HepG2 (cell line): ENCODE measurements around the gene FTCD. TPM values are rescaled to one million over a fixed set of nuclear protein-coding genes. Genes with fewer than 3 reads are reported as not detected.
A peak's percentile ranks its signal among the peaks of the same experiment; 100 is the strongest.

Source experiments
- AGO1 ChIP-seq: fragments of 200-400 bp; formaldehyde crosslinking; IDR thresholded peaks from 2 replicates; pipeline ENCODE4 v1.6.1; 2017; ENCODE audit warnings: mild to moderate bottlenecking, low read depth, low read length, moderate library complexity; ENCODE audit not compliant: poor library complexity, severe bottlenecking
- CEBPZ ChIP-seq: IDR thresholded peaks from 2 replicates; pipeline ENCODE4 v1.6.1; 2012; ENCODE audit warnings: low read length, improper control_type of control experiment
- GMEB2 ChIP-seq: IDR thresholded peaks from 2 replicates; pipeline ENCODE4 v1.6.1; 2016; ENCODE audit warnings: missing biosample characterization, missing genetic modification reagents, low read depth
- HES4 ChIP-seq: sonication (generic); formaldehyde crosslinking; IDR thresholded peaks from 2 replicates; pipeline ENCODE4 v1.9.0; 2021; ENCODE audit warnings: mild to moderate bottlenecking, missing genetic modification reagents, borderline replicate concordance
- HMGXB4 ChIP-seq, 2 experiments: sonication (generic) in 1 of 2; formaldehyde crosslinking in 1 of 2; IDR thresholded peaks; 2 replicates each; pipeline versions ENCODE4 v1.4.0 to v1.6.1; 2018 to 2020; ENCODE audit warnings: missing genetic modification reagents in 2 of 2, borderline replicate concordance in 1 of 2, low read depth in 1 of 2, mild to moderate bottlenecking in 1 of 2, missing biosample characterization in 1 of 2
- KDM3A ChIP-seq: IDR thresholded peaks from 2 replicates; pipeline ENCODE4 v1.6.1; 2018; ENCODE audit warnings: low read depth, missing compliant biosample characterization
- KLF9 ChIP-seq: IDR thresholded peaks from 2 replicates; pipeline ENCODE4 v1.6.1; 2016; ENCODE audit warnings: low read depth
- LCORL ChIP-seq, 2 experiments: fragments of 450-650 bp in 1 of 2; sonication (generic) in 1 of 2; formaldehyde crosslinking in 1 of 2; IDR thresholded peaks; 2 replicates each; pipeline versions ENCODE4 v1.5.0 to v1.6.1; 2017 to 2020; ENCODE audit warnings: antibody characterized with exemption in 1 of 2, missing genetic modification reagents in 1 of 2
- MEIS1 ChIP-seq: sonication (generic); formaldehyde crosslinking; IDR thresholded peaks from 2 replicates; pipeline ENCODE4 v1.9.0; 2021; ENCODE audit warnings: mild to moderate bottlenecking, missing genetic modification reagents, moderate library complexity, borderline replicate concordance
- NCOA1 ChIP-seq: sonication (generic); formaldehyde crosslinking; IDR thresholded peaks from 2 replicates; pipeline ENCODE4 v1.9.0; 2021; ENCODE audit warnings: missing genetic modification reagents
- PAX8 ChIP-seq: sonication (generic); formaldehyde crosslinking; IDR thresholded peaks from 2 replicates; pipeline ENCODE4 v1.8.0; 2022; ENCODE audit warnings: mild to moderate bottlenecking, missing genetic modification reagents, borderline replicate concordance
- RARA ChIP-seq: IDR thresholded peaks from 2 replicates; pipeline ENCODE4 v1.6.1; 2016; ENCODE audit warnings: missing genetic modification reagents, missing compliant biosample characterization
- TFE3 ChIP-seq: IDR thresholded peaks from 2 replicates; pipeline ENCODE4 v1.6.1; 2016
- ZNF121 ChIP-seq: sonication (generic); formaldehyde crosslinking; IDR thresholded peaks from 2 replicates; pipeline ENCODE4 v1.5.0; 2020; ENCODE audit warnings: mild to moderate bottlenecking, missing genetic modification reagents
- ZNF572 ChIP-seq: sonication (generic); formaldehyde crosslinking; IDR thresholded peaks from 2 replicates; pipeline ENCODE4 v1.5.1; 2020; ENCODE audit warnings: mild to moderate bottlenecking, missing genetic modification reagents
- ZNF800 ChIP-seq: sonication (generic); formaldehyde crosslinking; IDR thresholded peaks from 2 replicates; pipeline ENCODE4 v1.4.0; 2020; ENCODE audit warnings: missing genetic modification reagents
- polyA plus RNA-seq, 8 experiments: library from polyadenylated mRNA; depleted of rRNA in 3 of 8; stranded (reverse) in 7 of 8; unstranded in 1 of 8; fragments of >200 nt; fragmentation: Illumina TruSeq in 4 of 8; extraction: Trizol in 4 of 8; gene quantifications; 2 replicates each; pipeline versions ENCODE4 v1.2.1 to v1.2.3, GENCODE V29; 2011 to 2016; ENCODE audit warnings: low read depth in 4 of 8, missing spikeins in 1 of 8, mixed read lengths in 1 of 8; ENCODE audit not compliant: insufficient read depth in 1 of 8
- total RNA-seq, 5 experiments: library from RNA; depleted of rRNA; stranded (reverse); fragments of >200 nt; fragmentation: Illumina TruSeq; extraction: Trizol; gene quantifications; 2 replicates each; pipeline ENCODE4 v1.2.3, GENCODE V29; 2016; ENCODE audit warnings: low read depth in 1 of 5

FTCD gene
- total and polyA plus RNA-seq, 2 of the 13 experiments (the other 11 are each of a cell fraction or from before 2014, with no cell fraction given): 75.7 to 105 TPM

GRCh38 chr21:46153247-46154154 lies 1.9 kb downstream of the FTCD start (continued):
- no peak for TF ChIP-seq CEBPZ
- TF ChIP-seq PAX8: no peak
- TF ChIP-seq LCORL (IDR thresholded peaks at IDR 0.05): no peak
- peak; percentile 89 for TF ChIP-seq LCORL (CRISPR knock-in tag; IDR thresholded peaks at IDR 0.05)
- TF ChIP-seq KLF9 (CRISPR knock-in tag): 0 out of 2 replicates have a peak, but pooled peaks have one; percentile 29
- TF ChIP-seq TFE3 (CRISPR knock-in tag): 0 out of 2 replicates have a peak, but pooled peaks have one; percentile 11
- TF ChIP-seq HES4 (CRISPR knock-in tag): 0 out of 2 replicates have a peak, but pooled peaks have one; percentile 69
- TF ChIP-seq KDM3A (CRISPR knock-in tag): no peak; the same call in 1 of the 2 replicates
- peak; percentile 49; the same call in 1 of the 2 replicates for TF ChIP-seq ZNF800 (CRISPR knock-in tag)
- 0 out of 2 replicates have a peak, but pooled peaks have one; percentile 43 for TF ChIP-seq MEIS1 (CRISPR knock-in tag)
- no peak for TF ChIP-seq GMEB2
- TF ChIP-seq ZNF572 (CRISPR knock-in tag): no peak
- TF ChIP-seq AGO1: no peak
- peak in 1 of 2 experiments; percentile 87; a peak in 3 of 4 replicates for TF ChIP-seq HMGXB4 (CRISPR knock-in tag; IDR thresholded peaks at IDR 0.05; ENCODE audit: borderline replicate concordance in 1 of 2, low read depth in 1 of 2)
- peak; percentile 63 for TF ChIP-seq RARA (CRISPR knock-in tag)
- TF ChIP-seq ZNF121: 0 out of 2 replicates have a peak, but pooled peaks have one; percentile 41
- peak; percentile 37; the same call in 1 of the 2 replicates for TF ChIP-seq NCOA1
